SK-N-SH (cell line): ENCODE results near the gene SPANXN4. TPM values are rescaled to one million over a fixed set of nuclear protein-coding genes. Genes with fewer than 3 reads are reported as not detected.

Source experiments
- CTCF ChIA-PET: fragments of 300-600, 350-600 bp; formaldehyde crosslinking; extraction: SDS; loops from one replicate; lab custom pipeline; 2021; lab: Yijun Ruan, JAX
- POLR2A ChIA-PET: fragments of 350-600 bp; sonication (Branson Sonifier 250); formaldehyde crosslinking; extraction: SDS; loops from one replicate; lab custom pipeline; 2020; ENCODE audit warnings: antibody characterized with exemption, inconsistent platforms; lab: Yijun Ruan, JAX
- DNase-seq: peaks from one replicate; pipeline ENCODE4 v3.0.0; 2012
- H2AFZ ChIP-seq: fragments of 200-600 bp; sonication (generic); 2 replicates; pipeline ENCODE4 v1.8.1; 2016; ENCODE audit warnings: antibody characterized with exemption, mild to moderate bottlenecking, low read depth
- H3F3A ChIP-seq: fragments of 200-600 bp; sonication (generic); replicated peaks from 2 replicates; pipeline ENCODE3; 2016; ENCODE audit warnings: antibody characterized with exemption, mild to moderate bottlenecking; ENCODE audit not compliant: insufficient read depth
- H3K27ac ChIP-seq, 2 experiments: fragments of 200-500 bp in 1 of 2; fragments of 200-600 bp in 1 of 2; sonication (Bioruptor generic) in 1 of 2; sonication (generic), shearing (Covaris generic) in 1 of 2; 2 replicates each; pipeline versions ENCODE4 v1.5.1 to v1.6.1; 2014 to 2016; ENCODE audit warnings: low read depth in 2 of 2, inconsistent platforms in 1 of 2, low read length in 1 of 2, mild to moderate bottlenecking in 1 of 2, mixed read lengths in 1 of 2
- H3K27me3 ChIP-seq: fragments of 200-600 bp; sonication (generic), shearing (Covaris generic); 2 replicates; pipeline ENCODE4 v1.6.1; 2016; ENCODE audit warnings: mixed run types; ENCODE audit not compliant: insufficient read depth
- H3K36me3 ChIP-seq, 2 experiments: fragments of 200-500 bp in 1 of 2; fragments of 200-600 bp in 1 of 2; sonication (Bioruptor generic) in 1 of 2; sonication (generic) in 1 of 2; replicated peaks in 1 of 2; 2 replicates each; pipeline versions ENCODE3 to v1.5.1; 2014 to 2016; ENCODE audit warnings: low read length in 1 of 2, mild to moderate bottlenecking in 1 of 2; ENCODE audit not compliant: insufficient read depth in 2 of 2, control insufficient read depth in 1 of 2
- H3K4me1 ChIP-seq, 2 experiments: fragments of 200-500 bp in 1 of 2; fragments of 200-600 bp in 1 of 2; sonication (Bioruptor generic) in 1 of 2; sonication (generic), shearing (Covaris generic) in 1 of 2; 2 replicates each; pipeline versions ENCODE4 v1.5.1 to v1.6.1; 2014 to 2016; ENCODE audit warnings: low read depth in 1 of 2, low read length in 1 of 2, mixed run types in 1 of 2; ENCODE audit not compliant: insufficient read depth in 2 of 2, control insufficient read depth in 1 of 2
- H3K4me2 ChIP-seq: fragments of 200-600 bp; sonication (generic), shearing (Covaris generic); 2 replicates; pipeline ENCODE4 v1.6.1; 2017; ENCODE audit warnings: mixed run types
- H3K4me3 ChIP-seq, 2 experiments: fragments of 200-500 bp in 1 of 2; fragments of 200-600 bp in 1 of 2; sonication (Bioruptor generic) in 1 of 2; sonication (generic), shearing (Covaris generic) in 1 of 2; 2 replicates each; pipeline versions ENCODE4 v1.5.1 to v1.8.1; 2014 to 2016; ENCODE audit warnings: low read depth in 2 of 2, inconsistent platforms in 1 of 2, low read length in 1 of 2, mild to moderate bottlenecking in 1 of 2, mixed read lengths in 1 of 2, moderate library complexity in 1 of 2
- H3K79me2 ChIP-seq: fragments of 200-600 bp; sonication (generic); 2 replicates; pipeline ENCODE4 v1.8.1; 2017; ENCODE audit warnings: mild to moderate bottlenecking; ENCODE audit not compliant: insufficient read depth
- H3K9ac ChIP-seq: fragments of 200-600 bp; sonication (generic); 2 replicates; pipeline ENCODE4 v1.6.1; 2017; ENCODE audit warnings: mixed run types
- H3K9me2 ChIP-seq: fragments of 200-600 bp; sonication (generic); 2 replicates; pipeline ENCODE4 v1.6.1; 2017; ENCODE audit warnings: mixed run types
- H3K9me3 ChIP-seq: fragments of 200-600 bp; sonication (generic); 2 replicates; pipeline ENCODE4 v1.6.1; 2017; ENCODE audit warnings: mixed run types, mild to moderate bottlenecking, moderate library complexity
- H4K20me1 ChIP-seq: fragments of 200-600 bp; sonication (generic); 2 replicates; pipeline ENCODE4 v1.6.1; 2017; ENCODE audit warnings: mild to moderate bottlenecking, mixed run types; ENCODE audit not compliant: insufficient read depth
- ELF1 ChIP-seq: IDR thresholded peaks from 2 replicates; pipeline ENCODE4 v1.4.0; 2012
- EZH2phosphoT487 ChIP-seq: fragments of 200-600 bp; sonication (generic); IDR thresholded peaks from 2 replicates; pipeline ENCODE4 v1.6.1; 2017; ENCODE audit warnings: low read depth, mixed run types, mild to moderate bottlenecking, antibody characterized with exemption, moderate library complexity, borderline replicate concordance
- GABPA ChIP-seq: IDR thresholded peaks from 2 replicates; pipeline ENCODE4 v1.4.0; 2012; ENCODE audit warnings: low read depth, mild to moderate bottlenecking
- JUND ChIP-seq: IDR thresholded peaks from 2 replicates; pipeline ENCODE4 v1.4.0; 2012
- MEF2A ChIP-seq: IDR thresholded peaks from 2 replicates; pipeline ENCODE4 v1.4.0; 2012; ENCODE audit warnings: low read depth, borderline replicate concordance
- NFIC ChIP-seq: IDR thresholded peaks from 2 replicates; pipeline ENCODE4 v1.4.0; 2012; ENCODE audit warnings: borderline replicate concordance
- NRF1 ChIP-seq: IDR thresholded peaks from 2 replicates; pipeline ENCODE4 v1.6.1; 2012; ENCODE audit warnings: low read depth, mild to moderate bottlenecking, low read length
- RCOR1 ChIP-seq: fragments of 150-350 bp; IDR thresholded peaks from 2 replicates; pipeline ENCODE4 v1.6.1; 2017; ENCODE audit warnings: antibody characterized with exemption, low read length
- RXRA ChIP-seq: IDR thresholded peaks from 2 replicates; pipeline ENCODE4 v1.4.0; 2012; ENCODE audit warnings: low read depth, mild to moderate bottlenecking, borderline replicate concordance
- SIN3A ChIP-seq: IDR thresholded peaks from 2 replicates; pipeline ENCODE4 v1.6.1; 2012; ENCODE audit warnings: low read depth, mild to moderate bottlenecking, low read length, moderate library complexity, borderline replicate concordance
- TAF1 ChIP-seq: IDR thresholded peaks from 2 replicates; pipeline ENCODE4 v1.6.1; 2012; ENCODE audit warnings: low read depth, mild to moderate bottlenecking, low read length, moderate library complexity, borderline replicate concordance
- TCF12 ChIP-seq: IDR thresholded peaks from 2 replicates; pipeline ENCODE4 v1.4.0; 2012
- WGBS: methylation state at CpG from one replicate; pipeline ENCODE4 v1.1.6; 2017; ENCODE audit warnings: low lambda C conversion rate; 5-methylcytosine and 5-hydroxymethylcytosine counted together
- polyA plus RNA-seq, 3 experiments: library from polyadenylated mRNA; depleted of rRNA; stranded (reverse); fragments of >200 nt; gene quantifications; 2 replicates each; pipeline ENCODE4 v1.2.3, GENCODE V29; 2012
- TF ChIP-seq, protein P1 (sequence below): IDR thresholded peaks from 2 replicates; pipeline ENCODE4 v1.4.0; 2012; ENCODE audit warnings: low read depth, borderline replicate concordance
- TF ChIP-seq, protein P2 (sequence below): IDR thresholded peaks from 2 replicates; pipeline ENCODE4; 2012
- TF ChIP-seq, protein P3 (sequence below): IDR thresholded peaks from 2 replicates; pipeline ENCODE4 v1.6.1; 2012; ENCODE audit warnings: mild to moderate bottlenecking, low read depth, low read length, moderate library complexity
- TF ChIP-seq, protein P4 (sequence below): fragments of 150-350 bp; IDR thresholded peaks from 2 replicates; pipeline ENCODE4 v1.6.1; 2016; ENCODE audit warnings: mild to moderate bottlenecking, low read depth, low read length
- TF ChIP-seq, protein P5 (sequence below): IDR thresholded peaks from 2 replicates; pipeline ENCODE4 v1.4.0; 2012; ENCODE audit warnings: low read depth
- TF ChIP-seq, protein P6 (sequence below): fragments of 150-350 bp; IDR thresholded peaks from 2 replicates; pipeline ENCODE4 v1.6.1; 2017; ENCODE audit warnings: antibody characterized with exemption, low read length, low read depth, borderline replicate concordance
- TF ChIP-seq, protein P7 (sequence below): fragments of 200-600 bp; sonication (generic); IDR thresholded peaks from 2 replicates; pipeline ENCODE4 v1.6.1; 2017; ENCODE audit warnings: antibody characterized with exemption, mild to moderate bottlenecking, moderate library complexity
- TF ChIP-seq, protein P8 (sequence below): IDR thresholded peaks from 2 replicates; pipeline ENCODE4 v1.4.0; 2012; ENCODE audit warnings: low read depth, borderline replicate concordance

SPANXN4 gene, protein sequence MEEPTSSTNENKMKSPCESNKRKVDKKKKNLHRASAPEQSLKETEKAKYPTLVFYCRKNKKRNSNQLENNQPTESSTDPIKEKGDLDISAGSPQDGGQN
- not detected in 2 replicates for polyA plus RNA-seq (2012; rRNA removed)
- not detected in 2 replicates for polyA plus RNA-seq (2012; cell fraction: cytosol; rRNA removed)
- not detected in 2 replicates for polyA plus RNA-seq (2012; cell fraction: nucleus; rRNA removed)

DNA sequence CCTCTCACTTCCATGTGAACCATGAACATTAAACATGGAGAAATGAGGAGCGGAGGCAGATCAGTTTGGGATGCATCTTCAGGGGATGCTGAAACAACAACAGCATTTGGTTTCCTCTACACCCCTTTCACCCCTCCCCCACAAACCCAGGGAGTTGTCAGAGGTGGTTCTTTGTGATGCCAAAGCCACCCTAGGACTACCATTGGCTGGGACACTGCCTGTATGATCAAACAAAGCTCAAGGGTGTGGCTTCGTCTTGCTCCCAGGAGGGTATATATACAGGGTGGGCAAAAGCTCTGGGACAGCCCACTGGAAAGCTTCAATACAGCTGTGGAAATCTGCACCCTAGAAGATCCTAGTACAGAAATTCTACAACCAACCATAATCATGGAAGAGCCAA is at the start of gene SPANXN4:
Gene SPANXN4 (plus strand): TSS at position 301 of the 400 bp plus-strand sequence. CDS start 87 bp downstream, at position 388.
- Histone ChIP-seq H3K9ac (no peak within 1 kb of the TSS), H3K4me1 (no peaks in the 10 kb centered on the region), H3K9me3 (no peaks in the 10 kb centered on the region), H3K27me3 (no peaks in the 10 kb centered on the region), H3K79me2 (no peaks in the 10 kb centered on the region), H2AFZ (no peak within 1 kb of the TSS), H3K4me3 (no peak within 1 kb of the TSS), H4K20me1 (no peaks in the 10 kb centered on the region), H3K27ac (no peak within 1 kb of the TSS), H3K4me2 (no peak within 1 kb of the TSS), H3K36me3 (no peaks in the 10 kb centered on the region), H3K9me2 (no peaks in the 10 kb centered on the region), H3F3A (no peaks in the 10 kb centered on the region)
- POLR2A ChIA-PET = no interaction called here
- DNase-seq = no peak
- CTCF ChIA-PET = no interaction called here
- WGBS = 4% methylated on average over 2 of the region's 2 CpGs
- TF ChIP-seq SIN3A = no peak
- no peak for TF ChIP-seq MEF2A
- TF ChIP-seq, protein P1, sequence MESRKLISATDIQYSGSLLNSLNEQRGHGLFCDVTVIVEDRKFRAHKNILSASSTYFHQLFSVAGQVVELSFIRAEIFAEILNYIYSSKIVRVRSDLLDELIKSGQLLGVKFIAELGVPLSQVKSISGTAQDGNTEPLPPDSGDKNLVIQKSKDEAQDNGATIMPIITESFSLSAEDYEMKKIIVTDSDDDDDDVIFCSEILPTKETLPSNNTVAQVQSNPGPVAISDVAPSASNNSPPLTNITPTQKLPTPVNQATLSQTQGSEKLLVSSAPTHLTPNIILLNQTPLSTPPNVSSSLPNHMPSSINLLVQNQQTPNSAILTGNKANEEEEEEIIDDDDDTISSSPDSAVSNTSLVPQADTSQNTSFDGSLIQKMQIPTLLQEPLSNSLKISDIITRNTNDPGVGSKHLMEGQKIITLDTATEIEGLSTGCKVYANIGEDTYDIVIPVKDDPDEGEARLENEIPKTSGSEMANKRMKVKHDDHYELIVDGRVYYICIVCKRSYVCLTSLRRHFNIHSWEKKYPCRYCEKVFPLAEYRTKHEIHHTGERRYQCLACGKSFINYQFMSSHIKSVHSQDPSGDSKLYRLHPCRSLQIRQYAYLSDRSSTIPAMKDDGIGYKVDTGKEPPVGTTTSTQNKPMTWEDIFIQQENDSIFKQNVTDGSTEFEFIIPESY = no peak
- TF ChIP-seq NFIC = no peak
- TF ChIP-seq, protein P2, sequence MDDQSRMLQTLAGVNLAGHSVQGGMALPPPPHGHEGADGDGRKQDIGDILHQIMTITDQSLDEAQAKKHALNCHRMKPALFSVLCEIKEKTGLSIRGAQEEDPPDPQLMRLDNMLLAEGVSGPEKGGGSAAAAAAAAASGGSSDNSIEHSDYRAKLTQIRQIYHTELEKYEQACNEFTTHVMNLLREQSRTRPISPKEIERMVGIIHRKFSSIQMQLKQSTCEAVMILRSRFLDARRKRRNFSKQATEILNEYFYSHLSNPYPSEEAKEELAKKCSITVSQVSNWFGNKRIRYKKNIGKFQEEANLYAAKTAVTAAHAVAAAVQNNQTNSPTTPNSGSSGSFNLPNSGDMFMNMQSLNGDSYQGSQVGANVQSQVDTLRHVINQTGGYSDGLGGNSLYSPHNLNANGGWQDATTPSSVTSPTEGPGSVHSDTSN = no peak
- TF ChIP-seq, protein P3, sequence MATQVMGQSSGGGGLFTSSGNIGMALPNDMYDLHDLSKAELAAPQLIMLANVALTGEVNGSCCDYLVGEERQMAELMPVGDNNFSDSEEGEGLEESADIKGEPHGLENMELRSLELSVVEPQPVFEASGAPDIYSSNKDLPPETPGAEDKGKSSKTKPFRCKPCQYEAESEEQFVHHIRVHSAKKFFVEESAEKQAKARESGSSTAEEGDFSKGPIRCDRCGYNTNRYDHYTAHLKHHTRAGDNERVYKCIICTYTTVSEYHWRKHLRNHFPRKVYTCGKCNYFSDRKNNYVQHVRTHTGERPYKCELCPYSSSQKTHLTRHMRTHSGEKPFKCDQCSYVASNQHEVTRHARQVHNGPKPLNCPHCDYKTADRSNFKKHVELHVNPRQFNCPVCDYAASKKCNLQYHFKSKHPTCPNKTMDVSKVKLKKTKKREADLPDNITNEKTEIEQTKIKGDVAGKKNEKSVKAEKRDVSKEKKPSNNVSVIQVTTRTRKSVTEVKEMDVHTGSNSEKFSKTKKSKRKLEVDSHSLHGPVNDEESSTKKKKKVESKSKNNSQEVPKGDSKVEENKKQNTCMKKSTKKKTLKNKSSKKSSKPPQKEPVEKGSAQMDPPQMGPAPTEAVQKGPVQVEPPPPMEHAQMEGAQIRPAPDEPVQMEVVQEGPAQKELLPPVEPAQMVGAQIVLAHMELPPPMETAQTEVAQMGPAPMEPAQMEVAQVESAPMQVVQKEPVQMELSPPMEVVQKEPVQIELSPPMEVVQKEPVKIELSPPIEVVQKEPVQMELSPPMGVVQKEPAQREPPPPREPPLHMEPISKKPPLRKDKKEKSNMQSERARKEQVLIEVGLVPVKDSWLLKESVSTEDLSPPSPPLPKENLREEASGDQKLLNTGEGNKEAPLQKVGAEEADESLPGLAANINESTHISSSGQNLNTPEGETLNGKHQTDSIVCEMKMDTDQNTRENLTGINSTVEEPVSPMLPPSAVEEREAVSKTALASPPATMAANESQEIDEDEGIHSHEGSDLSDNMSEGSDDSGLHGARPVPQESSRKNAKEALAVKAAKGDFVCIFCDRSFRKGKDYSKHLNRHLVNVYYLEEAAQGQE = no peak
- no peak for TF ChIP-seq TCF12
- TF ChIP-seq, protein P4, sequence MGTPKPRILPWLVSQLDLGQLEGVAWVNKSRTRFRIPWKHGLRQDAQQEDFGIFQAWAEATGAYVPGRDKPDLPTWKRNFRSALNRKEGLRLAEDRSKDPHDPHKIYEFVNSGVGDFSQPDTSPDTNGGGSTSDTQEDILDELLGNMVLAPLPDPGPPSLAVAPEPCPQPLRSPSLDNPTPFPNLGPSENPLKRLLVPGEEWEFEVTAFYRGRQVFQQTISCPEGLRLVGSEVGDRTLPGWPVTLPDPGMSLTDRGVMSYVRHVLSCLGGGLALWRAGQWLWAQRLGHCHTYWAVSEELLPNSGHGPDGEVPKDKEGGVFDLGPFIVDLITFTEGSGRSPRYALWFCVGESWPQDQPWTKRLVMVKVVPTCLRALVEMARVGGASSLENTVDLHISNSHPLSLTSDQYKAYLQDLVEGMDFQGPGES = no peak
- no peak for TF ChIP-seq EZH2phosphoT487
- no peak for TF ChIP-seq RCOR1
- no peak for TF ChIP-seq JUND
- TF ChIP-seq TAF1 = no peak
- TF ChIP-seq, protein P5, sequence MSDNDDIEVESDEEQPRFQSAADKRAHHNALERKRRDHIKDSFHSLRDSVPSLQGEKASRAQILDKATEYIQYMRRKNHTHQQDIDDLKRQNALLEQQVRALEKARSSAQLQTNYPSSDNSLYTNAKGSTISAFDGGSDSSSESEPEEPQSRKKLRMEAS = no peak
- TF ChIP-seq, protein P6, sequence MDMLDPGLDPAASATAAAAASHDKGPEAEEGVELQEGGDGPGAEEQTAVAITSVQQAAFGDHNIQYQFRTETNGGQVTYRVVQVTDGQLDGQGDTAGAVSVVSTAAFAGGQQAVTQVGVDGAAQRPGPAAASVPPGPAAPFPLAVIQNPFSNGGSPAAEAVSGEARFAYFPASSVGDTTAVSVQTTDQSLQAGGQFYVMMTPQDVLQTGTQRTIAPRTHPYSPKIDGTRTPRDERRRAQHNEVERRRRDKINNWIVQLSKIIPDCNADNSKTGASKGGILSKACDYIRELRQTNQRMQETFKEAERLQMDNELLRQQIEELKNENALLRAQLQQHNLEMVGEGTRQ = no peak
- no peak for TF ChIP-seq NRF1
- TF ChIP-seq RXRA = no peak
- TF ChIP-seq, protein P7, sequence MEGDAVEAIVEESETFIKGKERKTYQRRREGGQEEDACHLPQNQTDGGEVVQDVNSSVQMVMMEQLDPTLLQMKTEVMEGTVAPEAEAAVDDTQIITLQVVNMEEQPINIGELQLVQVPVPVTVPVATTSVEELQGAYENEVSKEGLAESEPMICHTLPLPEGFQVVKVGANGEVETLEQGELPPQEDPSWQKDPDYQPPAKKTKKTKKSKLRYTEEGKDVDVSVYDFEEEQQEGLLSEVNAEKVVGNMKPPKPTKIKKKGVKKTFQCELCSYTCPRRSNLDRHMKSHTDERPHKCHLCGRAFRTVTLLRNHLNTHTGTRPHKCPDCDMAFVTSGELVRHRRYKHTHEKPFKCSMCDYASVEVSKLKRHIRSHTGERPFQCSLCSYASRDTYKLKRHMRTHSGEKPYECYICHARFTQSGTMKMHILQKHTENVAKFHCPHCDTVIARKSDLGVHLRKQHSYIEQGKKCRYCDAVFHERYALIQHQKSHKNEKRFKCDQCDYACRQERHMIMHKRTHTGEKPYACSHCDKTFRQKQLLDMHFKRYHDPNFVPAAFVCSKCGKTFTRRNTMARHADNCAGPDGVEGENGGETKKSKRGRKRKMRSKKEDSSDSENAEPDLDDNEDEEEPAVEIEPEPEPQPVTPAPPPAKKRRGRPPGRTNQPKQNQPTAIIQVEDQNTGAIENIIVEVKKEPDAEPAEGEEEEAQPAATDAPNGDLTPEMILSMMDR = no peak
- TF ChIP-seq ELF1 = no peak
- TF ChIP-seq, protein P8, sequence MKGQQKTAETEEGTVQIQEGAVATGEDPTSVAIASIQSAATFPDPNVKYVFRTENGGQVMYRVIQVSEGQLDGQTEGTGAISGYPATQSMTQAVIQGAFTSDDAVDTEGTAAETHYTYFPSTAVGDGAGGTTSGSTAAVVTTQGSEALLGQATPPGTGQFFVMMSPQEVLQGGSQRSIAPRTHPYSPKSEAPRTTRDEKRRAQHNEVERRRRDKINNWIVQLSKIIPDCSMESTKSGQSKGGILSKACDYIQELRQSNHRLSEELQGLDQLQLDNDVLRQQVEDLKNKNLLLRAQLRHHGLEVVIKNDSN = no peak
- no peak for TF ChIP-seq GABPA
